Measurements from ENCODE around the gene AGPAT4.

Gene AGPAT4

DNA sequence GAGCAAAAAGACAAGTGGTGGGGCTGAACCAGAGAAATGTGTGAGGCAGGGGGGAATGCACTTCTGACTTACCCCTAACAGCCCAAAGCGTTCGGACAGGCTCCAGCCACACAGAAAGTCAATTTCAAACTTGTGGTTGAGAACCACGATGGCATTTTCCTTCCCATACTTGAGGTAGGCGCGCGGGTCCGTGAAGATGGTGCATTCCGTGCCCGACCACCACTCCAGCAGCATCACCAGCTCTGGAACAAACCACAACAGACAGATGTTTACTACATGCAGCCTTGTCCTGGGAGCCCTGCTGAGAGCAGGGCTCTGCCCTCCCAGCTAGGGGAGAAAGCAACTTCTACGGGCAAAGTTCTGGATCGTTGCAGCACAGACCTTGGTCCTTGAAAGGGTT lies 107.7 kb downstream of the AGPAT4 start:
- DNase-seq (ENCODE audit: low read depth in 2 of 2) = no peak

DNA sequence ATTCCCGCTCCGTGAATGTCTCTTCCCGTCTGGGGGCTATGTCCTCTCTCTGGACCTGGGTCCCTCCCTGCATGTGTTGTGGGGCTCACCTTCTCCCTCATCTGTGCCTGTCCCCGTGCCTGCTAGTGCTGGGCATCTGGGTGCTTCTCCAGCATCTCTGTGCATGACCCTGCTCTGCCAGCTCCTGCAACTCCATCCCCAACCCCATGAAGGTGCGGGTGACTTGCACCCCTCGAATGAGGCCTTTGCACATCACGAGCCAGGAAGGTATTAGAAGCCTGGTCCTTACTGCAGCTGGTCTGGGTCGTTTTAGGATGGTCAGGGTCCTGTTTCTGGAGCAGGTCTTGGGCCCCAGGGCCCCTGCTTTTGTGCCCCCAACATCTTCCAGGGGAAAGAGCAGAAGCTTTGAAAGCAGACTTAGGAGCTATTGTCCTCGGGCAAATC lies 109.7 kb downstream of the AGPAT4 start:
- DNase-seq (ENCODE audit: low read depth in 2 of 2) = no peak

DNA sequence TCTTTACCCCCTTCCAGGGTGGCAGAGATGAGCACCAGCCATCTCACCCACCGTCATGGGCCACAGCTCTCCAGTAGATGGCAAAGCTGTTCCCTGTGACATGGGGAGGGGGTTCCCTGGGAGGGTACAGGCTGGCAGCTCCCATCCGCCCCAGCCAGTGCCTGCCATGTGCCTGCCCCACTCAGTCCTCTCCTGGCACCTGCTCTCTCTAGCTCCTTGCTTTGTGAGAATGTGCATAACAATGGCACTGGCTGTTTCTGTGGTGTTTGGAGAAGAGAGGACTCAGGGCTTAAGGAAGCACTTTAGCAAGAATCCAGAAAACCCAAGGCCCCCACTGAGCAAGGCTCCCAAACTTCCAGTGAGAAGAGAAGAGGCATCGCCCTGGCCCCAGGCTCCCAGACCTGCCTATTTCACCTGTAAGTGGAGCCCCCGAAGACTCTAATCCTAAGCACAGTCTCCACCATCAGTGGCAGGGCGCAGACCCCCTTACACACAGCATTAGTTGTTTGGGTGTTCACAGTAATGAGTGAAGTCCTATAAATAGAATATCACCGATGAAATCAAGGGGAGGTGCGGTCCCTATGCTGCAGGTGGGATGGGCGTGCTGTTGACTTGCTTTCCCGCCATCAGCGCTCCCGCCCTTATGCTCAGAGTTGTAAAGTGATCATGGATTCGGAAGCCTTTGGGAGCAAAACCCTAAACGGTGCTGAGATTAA lies 110.2 kb downstream of the AGPAT4 start:
- DNase-seq (ENCODE audit: low read depth in 2 of 2) = no peak

DNA sequence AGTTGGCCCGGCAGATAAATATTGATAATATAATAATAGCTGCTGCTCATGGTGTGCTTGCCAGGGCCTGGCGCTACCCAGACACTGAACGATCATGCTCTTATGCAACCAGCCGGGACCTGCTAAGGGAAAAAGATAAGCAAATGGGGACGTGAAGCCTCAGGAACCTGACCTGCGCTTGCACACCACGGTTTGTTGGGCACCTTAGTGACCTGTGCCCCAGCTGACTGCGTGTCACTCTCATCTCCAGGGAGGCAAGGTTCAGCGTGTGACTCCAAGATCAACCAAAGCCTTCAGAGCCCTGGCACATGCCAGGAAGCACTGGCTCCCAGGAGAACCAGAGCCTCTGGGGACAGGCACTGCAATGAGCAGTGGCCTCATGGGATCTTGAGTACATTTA lies 111.1 kb downstream of the AGPAT4 start:
- no peak for DNase-seq (ENCODE audit: low read depth in 2 of 2)

DNA sequence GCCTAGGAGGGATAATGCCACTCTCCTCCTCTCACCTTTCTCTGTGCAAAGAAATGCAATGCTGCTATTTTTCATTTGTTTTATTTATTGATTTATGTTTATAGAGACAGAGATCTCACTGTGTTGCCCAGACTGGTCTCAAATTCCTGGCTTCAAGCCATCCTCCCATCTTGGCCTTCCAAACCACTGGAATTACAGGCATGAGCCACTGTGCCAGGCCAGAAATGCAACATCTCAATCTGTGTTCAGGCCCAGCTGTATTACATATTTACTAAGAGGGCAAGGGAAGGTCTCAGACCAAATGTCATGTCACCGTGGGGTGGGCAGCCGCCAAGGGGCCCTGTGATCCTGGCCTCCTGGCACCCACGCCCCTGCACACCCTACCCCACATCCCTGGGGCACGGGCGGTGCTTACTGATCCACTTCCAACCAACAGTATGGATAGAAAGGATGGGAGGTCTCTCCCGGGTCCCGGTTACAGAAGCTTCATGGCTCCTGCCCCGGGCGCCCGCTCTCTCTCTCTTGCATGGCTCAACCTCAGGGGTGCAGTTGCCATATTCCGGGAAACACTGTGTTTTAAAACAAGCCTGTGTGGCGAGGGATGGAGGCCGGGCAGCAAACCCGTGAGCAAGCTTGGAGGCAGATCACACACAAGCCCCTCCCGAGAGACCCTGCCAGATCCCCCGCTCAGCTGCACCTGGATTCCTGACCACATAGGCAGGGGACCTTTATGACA lies 111.8 kb downstream of the AGPAT4 start:
- peak in 1 of 2 experiments; percentile 26 for DNase-seq (ENCODE audit: low read depth in 2 of 2)

DNA sequence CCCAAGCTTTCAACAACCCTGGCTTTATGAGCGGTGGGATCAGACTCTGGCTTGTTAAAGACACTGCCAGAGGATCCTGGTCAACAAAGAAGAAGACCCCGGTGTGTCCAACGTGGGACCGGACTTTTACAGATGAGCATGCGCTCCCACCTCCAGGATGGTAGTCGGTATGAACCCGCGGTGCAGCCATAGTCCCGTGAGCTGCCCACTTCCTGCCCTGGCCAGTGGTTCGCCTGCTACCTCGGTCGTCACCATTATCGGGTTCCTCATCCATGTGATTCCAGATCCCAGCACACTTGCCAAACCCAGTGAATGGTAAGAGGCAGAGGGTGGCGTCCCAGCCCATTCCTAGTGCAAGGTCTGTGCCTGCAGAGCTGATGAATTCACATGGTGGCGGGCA lies 112.7 kb downstream of the AGPAT4 start:
- DNase-seq (ENCODE audit: low read depth in 2 of 2) = no peak

DNA sequence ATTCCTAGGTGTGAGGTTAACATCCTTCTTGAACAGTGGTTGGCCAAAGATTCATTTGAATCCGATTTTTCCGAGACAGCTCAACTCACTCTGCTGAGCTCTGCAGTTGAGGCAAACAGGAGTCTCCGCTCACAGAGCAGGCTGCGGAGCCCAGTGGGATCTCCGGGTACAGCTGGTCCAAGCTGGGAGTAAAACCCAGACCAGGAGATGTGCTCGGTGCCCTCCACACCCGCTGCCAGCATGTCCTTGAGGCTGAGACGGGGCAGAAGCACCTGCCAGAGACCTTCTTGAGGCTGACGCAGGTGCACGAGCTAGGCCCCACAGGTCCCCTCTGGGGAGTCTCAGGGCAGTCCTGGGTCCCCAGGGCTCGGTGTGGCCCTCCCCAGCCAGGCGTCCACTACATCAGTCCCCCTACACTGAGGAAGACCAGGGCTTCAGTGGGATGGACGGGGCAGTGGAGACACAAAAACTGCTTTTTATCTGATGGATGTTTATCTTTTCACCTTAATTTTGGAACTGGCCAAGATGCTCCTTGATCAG lies 119.0 kb downstream of the AGPAT4 start:
- no peak for DNase-seq (ENCODE audit: low read depth in 2 of 2)

DNA sequence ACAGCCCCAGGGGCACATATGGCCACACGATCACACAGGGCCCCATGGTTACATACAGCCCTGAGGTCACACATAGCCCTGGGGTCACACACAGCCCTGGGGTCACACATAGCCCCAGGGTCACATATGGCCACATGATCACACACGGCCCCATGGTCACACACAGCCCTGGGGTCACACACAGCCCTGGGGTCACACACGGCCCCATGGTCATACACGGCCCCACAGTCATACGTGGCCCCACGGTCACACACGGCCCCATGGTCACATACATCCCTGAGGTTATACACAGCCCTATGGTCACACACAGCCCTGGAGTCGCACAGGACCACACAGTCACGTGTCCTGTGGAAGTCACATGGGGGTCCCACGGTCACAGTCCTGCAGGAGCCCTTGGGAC lies 120.1 kb downstream of the AGPAT4 start:
- DNase-seq (ENCODE audit: low read depth in 2 of 2) = no peak

DNA sequence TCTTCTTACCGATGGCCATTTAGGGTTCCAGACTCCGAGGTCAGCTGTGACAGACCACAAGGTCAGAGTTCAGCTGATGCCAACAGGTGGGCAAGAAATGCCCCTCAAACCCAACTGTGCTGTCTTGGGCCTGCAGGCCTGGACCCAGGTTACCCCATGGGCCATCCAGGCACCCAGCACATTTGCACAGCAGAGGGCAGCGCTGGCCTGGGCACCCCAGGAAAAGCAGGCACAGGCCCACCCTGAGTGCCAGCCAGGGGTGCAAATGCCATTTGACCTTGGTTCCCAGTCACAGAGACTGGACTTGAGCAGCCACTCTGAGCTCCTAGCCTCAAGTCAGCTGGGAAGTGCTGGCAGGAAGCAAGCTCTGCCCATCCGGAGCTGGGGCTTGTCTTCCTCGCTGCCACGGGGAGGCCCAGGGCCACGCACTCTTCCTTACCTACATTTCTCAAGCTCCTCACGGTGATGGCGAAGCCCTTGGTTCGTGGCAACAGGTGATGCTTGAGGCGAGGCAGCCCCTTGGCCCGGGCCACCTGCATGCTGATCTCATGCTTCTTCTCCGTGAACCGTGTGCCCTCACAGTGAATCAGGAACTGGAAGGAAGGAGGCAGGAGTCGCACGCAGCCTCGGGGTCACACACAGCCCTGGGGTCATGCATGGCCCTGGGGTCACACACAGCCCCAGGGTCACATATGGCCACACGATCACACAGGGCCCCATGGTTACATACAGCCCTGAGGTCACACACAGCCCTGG lies 120.8 kb downstream of the AGPAT4 start:
- no peak for DNase-seq (ENCODE audit: low read depth in 2 of 2)

DNA sequence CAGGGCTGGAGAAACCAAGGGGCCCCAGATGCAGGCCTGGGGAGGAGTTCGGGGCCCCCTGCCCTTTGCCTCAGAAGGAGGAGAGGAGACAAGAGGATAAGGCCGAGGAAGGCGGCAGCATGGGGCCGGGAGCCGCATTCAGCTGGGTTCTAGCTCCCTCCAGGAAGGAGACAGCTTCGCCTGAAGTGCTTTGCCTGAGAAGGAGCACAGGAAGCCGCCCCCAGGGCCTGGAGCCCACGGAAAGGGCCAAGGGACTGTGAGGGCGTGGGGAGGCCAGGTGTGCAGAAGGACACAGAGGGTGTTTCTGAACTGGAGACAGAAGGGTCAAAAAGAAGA lies 121.4 kb downstream of the AGPAT4 start:
- DNase-seq (ENCODE audit: low read depth in 2 of 2) = no peak

DNA sequence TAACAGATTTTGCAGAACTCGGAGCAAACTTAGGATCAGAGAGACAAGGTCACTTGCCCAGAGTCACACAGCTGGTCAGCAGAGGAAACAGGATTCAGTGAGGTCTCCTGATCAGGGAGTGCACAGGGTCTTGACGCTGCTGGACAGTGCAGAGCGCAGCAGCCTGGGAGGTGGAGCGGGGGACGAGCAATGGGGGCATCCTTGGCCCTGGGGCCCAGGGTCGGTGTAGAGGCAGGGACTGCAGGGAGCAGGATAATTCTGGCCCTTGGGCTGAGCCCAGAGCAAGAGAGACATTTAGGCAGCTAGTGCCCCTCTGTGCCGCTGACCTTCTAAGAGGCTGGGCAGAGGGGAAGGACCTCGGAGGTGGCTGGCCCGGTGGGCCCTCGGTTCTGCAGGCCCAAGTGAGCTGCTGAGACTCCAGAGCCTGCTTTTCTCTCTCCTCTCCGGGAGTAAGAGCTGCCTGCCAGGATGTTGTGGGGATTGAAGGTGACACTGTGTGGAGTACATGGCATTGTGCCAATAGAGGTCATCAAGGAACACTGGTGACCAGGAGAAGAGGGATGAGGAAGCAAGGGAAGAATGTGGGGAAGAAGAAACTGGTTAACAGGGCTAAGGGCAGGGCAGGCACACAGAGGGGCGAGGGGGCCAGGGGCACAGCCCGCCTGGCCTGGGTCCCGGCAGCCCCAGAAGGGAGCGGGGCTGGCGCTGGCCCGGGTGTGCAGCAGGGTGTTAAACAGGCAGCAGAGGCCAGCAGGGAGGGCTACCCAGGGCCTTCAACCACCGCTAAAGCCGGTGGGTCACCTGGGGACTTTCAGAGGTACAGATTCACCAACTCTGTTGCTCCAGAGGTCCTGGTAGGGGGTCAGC lies 122.0 kb downstream of the AGPAT4 start:
- no peak for DNase-seq (ENCODE audit: low read depth in 2 of 2)

DNA sequence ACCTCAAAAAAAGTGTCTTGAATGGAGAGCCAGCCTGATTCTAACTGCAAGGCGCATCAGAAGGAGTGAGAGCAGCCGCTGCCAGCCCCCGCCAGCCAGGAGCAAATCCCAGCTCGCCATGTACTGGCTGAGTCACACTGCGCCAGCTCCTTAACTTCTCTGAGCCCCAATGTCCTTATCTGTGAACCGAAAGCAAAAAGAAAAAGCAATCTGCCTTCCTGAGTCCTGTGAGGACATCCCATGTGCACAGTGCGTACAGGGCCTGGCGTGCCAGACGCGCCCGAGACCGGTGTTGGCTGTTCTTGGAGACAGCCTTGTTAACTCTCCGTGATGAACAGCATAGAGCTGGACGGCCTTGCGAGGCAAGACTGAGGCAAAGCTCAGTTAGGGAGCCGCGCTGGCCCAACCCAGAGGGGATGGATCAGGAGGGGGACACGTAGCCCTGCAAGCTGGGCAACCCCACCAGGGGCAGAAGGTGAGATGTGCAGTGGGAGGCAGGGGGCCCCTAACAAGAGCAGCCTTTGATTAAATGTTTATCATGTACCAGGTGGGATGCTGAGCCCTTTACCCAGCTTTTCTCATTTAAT lies 122.7 kb downstream of the AGPAT4 start:
- no peak for DNase-seq (ENCODE audit: low read depth in 2 of 2)

DNA sequence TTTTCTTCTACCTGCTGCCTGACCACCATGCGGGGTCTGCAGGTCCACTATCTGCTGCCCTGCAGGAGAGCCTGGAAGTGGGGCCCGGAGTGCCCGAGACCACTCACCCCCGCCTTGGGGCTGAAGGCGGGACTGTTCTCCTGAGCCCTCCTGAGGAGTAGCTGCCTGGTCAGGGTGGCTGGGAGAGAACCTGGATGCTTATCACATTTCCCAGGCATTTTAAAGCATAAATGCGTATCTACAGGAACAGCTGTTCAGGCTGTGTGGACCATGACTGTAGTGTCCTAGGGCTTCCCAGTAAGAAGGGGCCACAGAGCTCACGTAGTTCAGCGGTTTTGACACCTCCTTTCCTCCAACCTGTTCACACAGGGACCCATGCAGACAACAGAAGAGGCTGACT lies 123.3 kb downstream of the AGPAT4 start:
- no peak for DNase-seq (ENCODE audit: low read depth in 2 of 2)

DNA sequence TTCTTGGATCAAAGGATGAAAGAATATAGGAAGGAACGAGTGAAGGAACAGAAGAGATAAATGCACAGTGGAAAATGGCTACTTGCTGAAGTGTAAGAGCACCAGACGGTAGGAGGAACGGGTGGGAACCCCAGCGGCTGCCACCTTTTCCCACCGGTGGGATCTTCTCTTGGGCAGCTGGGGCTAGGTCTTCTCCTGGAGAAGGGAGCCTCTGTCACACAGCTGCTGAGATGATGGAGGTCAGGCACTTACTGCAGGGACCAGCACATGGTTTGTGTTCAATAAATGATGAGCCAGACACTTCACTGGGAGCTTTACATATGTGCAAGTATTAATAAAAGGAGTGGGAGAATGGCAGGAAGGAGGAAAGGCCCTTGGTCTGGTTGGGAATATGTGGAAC lies 123.7 kb downstream of the AGPAT4 start:
- DNase-seq (ENCODE audit: low read depth in 2 of 2) = no peak

DNA sequence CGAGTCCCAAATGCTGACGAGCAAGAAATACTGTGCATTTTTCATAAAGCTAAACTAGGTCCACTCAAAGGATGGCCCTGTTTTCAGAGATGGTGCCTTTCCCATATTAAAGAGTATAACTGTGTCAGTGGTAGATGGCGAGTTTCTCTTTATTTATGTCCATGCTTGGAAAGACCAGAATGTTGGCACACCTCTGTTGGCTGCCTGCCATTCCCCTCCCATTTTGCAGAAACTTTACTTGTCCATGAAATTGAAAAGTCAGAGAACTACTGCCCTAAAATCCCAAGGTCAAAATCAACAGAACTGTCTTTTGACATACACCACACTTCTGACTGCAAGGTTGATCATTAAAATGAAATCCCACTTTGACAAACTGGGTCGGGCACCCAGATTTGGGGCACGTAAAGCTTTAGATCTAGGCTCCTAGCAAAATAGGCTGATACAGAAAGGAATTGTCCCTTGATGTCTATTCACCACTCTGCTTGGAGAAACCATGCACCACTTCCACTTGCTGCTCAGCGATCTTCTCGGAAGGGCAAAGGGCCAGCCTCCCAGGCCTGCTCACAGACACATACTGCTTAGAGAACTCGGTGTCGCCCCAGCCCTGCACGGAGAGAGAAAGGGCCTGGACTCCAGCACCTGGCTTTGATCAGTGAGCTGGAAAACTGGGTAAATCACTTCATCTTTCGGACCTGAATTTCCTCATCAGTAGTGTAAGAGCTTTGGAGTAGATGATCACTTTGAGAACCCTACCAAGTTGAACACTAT lies 130.0 kb downstream of the AGPAT4 start:
- DNase-seq (ENCODE audit: low read depth in 2 of 2) = no peak

DNA sequence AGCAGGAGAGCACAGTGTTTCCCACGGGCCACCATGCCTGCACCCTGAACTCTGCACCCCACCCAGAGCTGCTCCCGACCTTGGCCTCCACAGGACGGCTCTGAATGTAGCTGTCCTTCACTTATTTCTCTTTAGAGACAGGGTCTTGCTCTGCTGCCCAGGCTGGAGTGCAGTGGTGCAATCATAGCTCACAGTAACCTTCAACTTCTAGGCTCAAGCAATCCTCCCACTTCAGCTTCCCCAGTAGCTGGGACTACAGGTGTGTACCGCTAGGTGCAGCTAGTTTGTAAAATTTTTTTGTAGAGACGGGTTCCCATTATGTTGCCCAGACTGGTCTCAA lies 130.9 kb downstream of the AGPAT4 start:
- DNase-seq (ENCODE audit: low read depth in 2 of 2) = no peak

DNA sequence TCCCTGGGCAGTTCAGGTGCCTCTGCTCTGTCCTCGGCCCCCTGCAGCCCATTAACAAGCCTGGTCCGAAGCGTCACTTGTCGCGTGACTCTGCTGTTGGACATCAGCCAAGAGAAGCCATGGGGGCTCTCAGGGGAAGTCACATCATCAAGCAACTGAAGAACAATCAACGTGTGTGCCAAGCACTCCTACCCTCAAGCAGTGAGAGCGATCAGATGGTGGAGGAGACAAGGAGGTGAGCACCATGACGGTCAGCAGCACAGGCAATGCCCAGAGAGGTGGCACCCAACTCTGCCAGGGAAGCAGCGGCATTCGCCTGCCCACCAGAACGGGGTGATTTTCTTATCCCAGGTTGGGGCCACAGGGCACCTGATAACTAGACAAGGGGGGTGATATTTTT lies 132.7 kb downstream of the AGPAT4 start:
- no peak for DNase-seq (ENCODE audit: low read depth in 2 of 2)

DNA sequence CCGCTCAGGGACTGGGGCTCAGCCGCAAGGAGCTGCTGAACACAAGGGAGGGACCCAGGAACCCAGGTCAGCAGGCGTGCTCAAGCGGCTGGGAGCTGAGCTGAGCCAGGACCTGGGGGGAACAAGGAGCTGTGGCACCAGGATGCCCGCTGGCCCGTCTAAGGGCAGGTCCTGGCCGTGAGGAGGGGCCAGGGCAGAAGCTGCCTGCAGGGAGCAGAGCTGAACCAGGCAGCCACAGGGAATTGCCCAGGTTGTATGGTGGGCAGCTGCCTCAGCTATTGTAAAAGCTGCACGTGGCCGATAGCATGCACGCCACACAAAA lies 133.3 kb downstream of the AGPAT4 start:
- DNase-seq (ENCODE audit: low read depth in 2 of 2) = no peak

DNA sequence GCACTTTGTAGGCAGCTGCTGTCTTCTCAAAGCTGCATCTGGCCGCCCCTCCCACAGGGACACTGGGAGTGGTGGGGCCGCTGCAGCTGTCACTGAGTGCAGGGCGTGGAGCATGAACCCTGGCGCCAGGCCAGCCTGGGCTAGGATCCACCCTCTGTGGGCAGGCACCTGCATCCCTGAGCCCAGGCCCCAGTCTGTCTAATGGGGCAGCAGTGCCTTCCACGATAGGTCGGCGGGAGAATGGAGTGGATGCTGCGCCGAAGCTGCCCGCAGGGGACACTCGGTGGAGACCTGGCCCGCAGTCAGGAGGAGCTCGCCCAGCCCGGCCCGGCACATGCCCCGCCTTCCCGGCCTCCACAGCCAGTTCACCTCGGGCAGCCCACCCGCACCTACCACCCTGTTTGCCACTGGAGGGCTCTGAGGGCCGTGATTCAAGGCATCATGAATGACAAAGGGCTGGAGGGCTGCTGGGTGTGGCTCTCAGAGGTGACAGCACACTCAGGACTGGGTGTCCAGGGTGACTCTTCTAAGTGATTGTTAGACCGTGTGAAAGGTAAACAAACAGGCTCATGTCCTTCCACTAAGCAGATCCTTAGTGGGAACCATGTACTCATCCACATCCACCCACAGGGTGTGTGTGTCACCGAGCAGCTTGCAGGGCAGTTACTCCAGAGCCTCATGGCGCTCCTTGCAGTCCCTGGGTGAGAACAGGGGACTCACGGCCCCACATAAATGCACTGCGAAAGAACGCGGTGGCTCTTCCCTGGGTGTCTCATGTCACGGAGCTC lies 133.9 kb downstream of the AGPAT4 start:
- no peak for DNase-seq (ENCODE audit: low read depth in 2 of 2)

DNA sequence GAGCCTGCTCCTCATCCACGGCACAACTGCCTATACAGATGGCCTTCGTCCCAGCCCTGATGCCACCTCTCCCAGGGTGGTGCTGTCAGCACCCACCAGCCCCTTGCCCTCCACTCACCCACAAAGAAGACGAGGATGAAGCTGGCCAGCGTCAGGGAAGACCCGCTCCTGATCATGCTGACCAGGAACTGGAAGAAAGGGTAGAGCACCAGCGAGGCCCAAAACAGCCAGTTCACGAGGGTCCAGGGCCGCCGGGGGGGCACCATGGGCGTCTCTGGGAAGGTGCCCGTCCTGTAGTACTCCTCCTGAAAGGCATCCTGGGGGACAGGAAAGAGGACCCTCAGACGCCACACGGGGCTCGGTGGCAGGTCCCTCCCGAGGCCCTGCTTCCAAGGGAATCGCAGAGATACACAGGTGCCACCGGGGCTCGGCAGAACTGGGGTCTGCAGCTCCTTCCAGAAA lies 134.5 kb downstream of the AGPAT4 start:
- no peak for DNase-seq (ENCODE audit: low read depth in 2 of 2)
